Muscle of leg (tissue), 11 donors: ENCODE data around the gene SLF2. TPM values are rescaled to one million over a fixed set of nuclear protein-coding genes. Genes with fewer than 3 reads are reported as not detected.

ENCODE experiments used
- DNase-seq: peaks from one replicate; pipeline ENCODE4 v3.0.0; 2013
- H3K27ac ChIP-seq: one replicate; pipeline ENCODE4 v1.5.1; 2013; ENCODE audit warnings: mild to moderate bottlenecking, low read length, control low read depth
- H3K27me3 ChIP-seq: one replicate; pipeline ENCODE4 v1.6.1; 2013; ENCODE audit warnings: low read length; ENCODE audit not compliant: control insufficient read depth, insufficient read depth
- H3K36me3 ChIP-seq: one replicate; pipeline ENCODE4 v1.6.1; 2013; ENCODE audit warnings: low read length; ENCODE audit not compliant: control insufficient read depth, insufficient read depth
- H3K4me1 ChIP-seq: one replicate; pipeline ENCODE4 v1.6.1; 2013; ENCODE audit warnings: low read length; ENCODE audit not compliant: control insufficient read depth, insufficient read depth
- H3K4me3 ChIP-seq: one replicate; pipeline ENCODE4 v1.5.1; 2013; ENCODE audit warnings: low read length, control low read depth
- H3K9me3 ChIP-seq: replicated peaks from 2 replicates; pipeline ENCODE4 v1.6.1; 2013; ENCODE audit warnings: low read depth, low read length; ENCODE audit not compliant: control insufficient read depth
- WGBS: methylation state at CpG from one replicate; pipeline ENCODE4 v1.1.5; 2013; ENCODE audit warnings: missing lambda C conversion rate; ENCODE audit not compliant: insufficient coverage; 5-methylcytosine and 5-hydroxymethylcytosine counted together
- polyA plus RNA-seq, 8 donors: library from polyadenylated mRNA; unstranded; fragments of 120-200 nt; gene quantifications; one replicate each; pipeline versions ENCODE4 v1.2.1 to v1.2.3, GENCODE V29; 2013; ENCODE audit warnings: inconsistent platforms in 1 of 8, low replicate concordance in 1 of 8; ENCODE audit not compliant: insufficient read length in 8 of 8, insufficient read depth in 1 of 8
- total RNA-seq: library from RNA; stranded (reverse); fragments of 120-200 nt; gene quantifications from one replicate; pipeline ENCODE4 v1.2.4, GENCODE V29; 2013

SLF2 gene
- total and polyA plus RNA-seq, 9 donors: 59.1 to 113 (median 81.4) TPM

GRCh38 chr10:100948916-100949315 is 36.2 kb downstream of the SLF2 start:
- Histone ChIP-seq H3K9me3 (no peaks in the 10 kb centered on the region), H3K36me3 (peaks cover 39% of the 10 kb centered on the region), H3K4me3 (no peak overlapping the region), H3K27ac (no peak overlapping the region), H3K27me3 (no peaks in the 10 kb centered on the region), H3K4me1 (no peaks in the 10 kb centered on the region)
- no peak for DNase-seq
- 90% methylated on average over 2 of the region's 3 CpGs for WGBS

DNA sequence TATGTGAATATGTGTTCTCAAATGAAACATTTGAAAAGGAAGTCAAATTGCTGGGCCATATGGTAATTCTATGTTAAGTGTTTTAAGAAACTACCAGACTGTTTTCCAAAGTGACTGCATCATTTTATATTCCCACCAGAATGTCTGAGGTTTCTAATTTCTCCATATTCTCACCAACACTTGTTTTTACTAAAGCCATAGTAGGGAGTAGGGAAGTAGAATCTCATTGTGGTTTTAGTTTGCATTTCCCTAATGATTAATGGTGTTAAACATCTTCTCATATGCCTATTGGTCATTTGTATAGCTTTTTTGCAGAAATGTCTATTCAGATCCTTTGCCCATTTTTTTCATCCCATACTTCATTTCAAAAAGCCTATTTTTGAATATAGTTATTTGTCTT is 47.5 kb downstream of the SLF2 start:
- no peaks in the 10 kb centered on the region for H3K4me1 ChIP-seq
- H3K9me3 ChIP-seq: no peaks in the 10 kb centered on the region
- H3K27me3 ChIP-seq: no peaks in the 10 kb centered on the region
- no peak overlapping the region for H3K4me3 ChIP-seq
- H3K36me3 ChIP-seq: peaks cover 29% of the 10 kb centered on the region
- DNase-seq: no peak
- no peak overlapping the region for H3K27ac ChIP-seq

GRCh38 chr10:100962351-100963080 is 49.8 kb downstream of the SLF2 start:
- H3K27ac ChIP-seq: no peak overlapping the region
- no peak overlapping the region for H3K4me3 ChIP-seq
- no CpG with 5 or more reads among the region's 4 CpGs for WGBS
- no peaks in the 10 kb centered on the region for H3K4me1 ChIP-seq
- H3K27me3 ChIP-seq: no peaks in the 10 kb centered on the region
- H3K9me3 ChIP-seq: no peaks in the 10 kb centered on the region
- DNase-seq: no peak
- H3K36me3 ChIP-seq: peaks cover 39% of the 10 kb centered on the region

GRCh38 chr10:100963826-100964225 is 51.1 kb downstream of the SLF2 start:
- no peaks in the 10 kb centered on the region for H3K9me3 ChIP-seq
- no peak for DNase-seq
- no CpG with 5 or more reads among the region's 1 CpG for WGBS
- no peak overlapping the region for H3K27ac ChIP-seq
- no peak overlapping the region for H3K4me3 ChIP-seq
- no peaks in the 10 kb centered on the region for H3K27me3 ChIP-seq
- H3K36me3 ChIP-seq: peaks cover 36% of the 10 kb centered on the region
- H3K4me1 ChIP-seq: peaks cover 6% of the 10 kb centered on the region

GRCh38 chr10:100965820-100966219 is 53.1 kb downstream of the SLF2 start:
- no peak for DNase-seq
- no peak overlapping the region for H3K4me3 ChIP-seq
- no peak overlapping the region for H3K27ac ChIP-seq
- peaks cover 36% of the 10 kb centered on the region for H3K36me3 ChIP-seq
- no peaks in the 10 kb centered on the region for H3K9me3 ChIP-seq
- peaks cover 16% of the 10 kb centered on the region for H3K4me1 ChIP-seq
- 90% methylated on average over 2 of the region's 5 CpGs for WGBS
- H3K27me3 ChIP-seq: peaks cover 4% of the 10 kb centered on the region

- Histone ChIP-seq H3K4me1 (peaks cover 16% of the 10 kb centered on the region), H3K36me3 (peaks cover 33% of the 10 kb centered on the region), H3K27ac (no peak overlapping the region), H3K4me3 (no peak overlapping the region), H3K9me3 (no peaks in the 10 kb centered on the region), H3K27me3 (peaks cover 4% of the 10 kb centered on the region)
- no CpG with 5 or more reads among the region's 2 CpGs for WGBS
- DNase-seq: no peak
These were observed 54.1 kb downstream of the SLF2 start for GRCh38 chr10:100966887-100967286.

- WGBS: 89% methylated on average over 1 of the region's 2 CpGs
- peaks cover 33% of the 10 kb centered on the region for H3K36me3 ChIP-seq
- no peak overlapping the region for H3K4me3 ChIP-seq
- no peak for DNase-seq
- H3K27ac ChIP-seq: no peak overlapping the region
- H3K4me1 ChIP-seq: peaks cover 16% of the 10 kb centered on the region
- H3K9me3 ChIP-seq: no peaks in the 10 kb centered on the region
- peaks cover 4% of the 10 kb centered on the region for H3K27me3 ChIP-seq
These were observed 54.6 kb downstream of the SLF2 start for GRCh38 chr10:100967332-100967731.

DNA sequence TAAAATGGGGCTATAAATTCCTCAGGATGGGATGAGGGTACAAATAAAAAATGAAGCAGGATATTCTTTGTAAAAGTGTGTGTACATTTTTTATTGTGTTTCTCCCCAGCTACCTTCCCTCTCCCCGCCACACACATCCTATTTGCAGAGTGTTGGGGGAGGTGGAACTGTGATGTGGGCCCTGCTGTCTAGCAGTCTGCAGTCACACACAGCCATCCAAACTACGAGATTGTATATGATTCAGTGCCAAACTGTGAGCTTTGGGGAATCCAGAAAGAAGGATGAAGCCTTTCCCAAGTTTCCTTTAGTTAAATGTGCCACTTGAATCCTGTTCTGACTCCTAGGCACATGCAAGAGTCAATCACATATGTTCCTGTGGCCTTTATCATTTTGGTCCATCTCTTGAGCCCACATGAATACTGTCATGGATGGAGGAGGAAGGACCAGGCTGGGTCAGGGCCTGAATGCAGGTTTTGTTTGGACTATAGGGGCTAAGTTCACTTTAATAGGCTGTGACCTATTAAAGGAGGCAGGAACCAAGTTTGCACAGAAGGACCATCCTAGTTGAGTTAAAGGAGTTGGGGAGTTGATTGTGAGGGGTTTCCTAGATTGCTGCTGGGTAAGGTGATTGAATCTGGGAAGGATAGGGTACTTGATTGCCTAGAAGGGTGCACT is 55.4 kb downstream of the SLF2 start:
- WGBS: no CpG with 5 or more reads among the region's 2 CpGs
- H3K9me3 ChIP-seq: no peaks in the 10 kb centered on the region
- peaks cover 4% of the 10 kb centered on the region for H3K27me3 ChIP-seq
- DNase-seq: no peak
- peaks cover 16% of the 10 kb centered on the region for H3K4me1 ChIP-seq
- H3K4me3 ChIP-seq: no peak overlapping the region
- peaks cover 29% of the 10 kb centered on the region for H3K36me3 ChIP-seq
- H3K27ac ChIP-seq: no peak overlapping the region

DNA sequence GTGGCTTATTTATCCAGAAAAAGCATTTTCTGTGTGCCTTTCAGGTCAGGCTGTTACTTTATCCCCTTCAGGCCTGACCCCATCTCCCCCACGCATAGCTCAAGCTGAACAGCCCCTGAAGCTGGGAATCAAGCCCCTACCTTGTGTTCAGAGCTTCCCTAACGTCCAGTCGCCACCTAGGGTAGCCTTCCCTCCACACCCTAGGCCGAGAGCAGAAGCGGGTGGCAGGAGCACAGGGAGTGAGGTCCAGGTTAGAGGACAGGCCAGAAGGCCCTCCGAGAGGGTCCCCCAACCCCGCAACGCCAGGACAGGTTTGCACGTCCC is 56.1 kb downstream of the SLF2 start:
- H3K4me3 ChIP-seq: peak overlapping the region; percentile 54
- no peak for DNase-seq
- 8% methylated on average over 5 of the region's 9 CpGs for WGBS
- no peaks in the 10 kb centered on the region for H3K9me3 ChIP-seq
- peaks cover 32% of the 10 kb centered on the region for H3K36me3 ChIP-seq
- H3K27ac ChIP-seq: no peak overlapping the region
- H3K4me1 ChIP-seq: peaks cover 16% of the 10 kb centered on the region
- peaks cover 4% of the 10 kb centered on the region for H3K27me3 ChIP-seq

DNA sequence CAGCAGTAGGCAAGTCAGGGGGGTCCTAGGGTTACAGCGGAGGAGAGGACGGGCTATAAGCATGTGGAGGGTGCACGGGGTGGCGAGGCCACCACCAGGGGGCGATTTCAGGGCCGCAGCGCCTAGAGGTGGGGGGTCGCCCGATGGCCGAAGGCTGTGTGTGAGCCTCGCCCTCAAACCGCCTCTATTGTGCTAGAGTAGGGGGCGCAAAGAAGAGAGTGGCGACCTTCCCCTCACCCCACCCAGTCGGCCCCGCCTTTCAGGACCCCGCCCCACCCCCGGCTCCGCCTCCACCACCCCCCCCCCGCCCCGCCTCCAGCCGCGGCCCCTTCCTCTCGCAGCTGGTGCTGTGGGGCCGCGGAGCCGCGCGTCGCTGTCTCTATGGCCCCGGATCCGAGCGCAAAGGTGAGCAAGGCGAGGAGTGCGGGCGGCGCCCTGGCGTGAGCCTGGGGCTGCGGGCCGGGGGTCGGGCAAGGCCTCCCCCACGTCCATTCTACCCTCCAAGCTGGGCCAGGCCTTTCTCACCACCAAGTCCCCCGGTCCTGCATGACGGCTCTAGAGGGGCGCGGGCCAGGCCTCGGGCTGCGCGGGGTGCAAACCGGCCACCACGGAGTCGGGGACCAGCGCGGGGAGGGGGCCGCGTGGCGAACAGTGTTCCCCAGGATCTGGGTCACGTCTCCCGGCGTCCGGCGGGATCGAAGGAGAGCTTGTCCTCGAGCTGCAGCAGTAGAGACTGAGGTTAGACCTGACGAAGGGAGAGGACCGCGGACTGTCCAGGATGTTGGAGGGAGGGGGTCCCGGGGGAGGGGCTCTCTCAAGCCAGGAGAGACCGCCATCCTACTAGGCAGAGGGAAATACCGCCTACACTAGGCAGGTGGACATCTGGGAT is 56.7 kb downstream of the SLF2 start, which contains the start of gene SEMA4G:
Gene SEMA4G (plus strand): TSS at position 318 of the 889 bp plus-strand sequence. CDS start 3,409 bp downstream, outside the sequence.
- peaks cover 16% of the 10 kb centered on the region for H3K4me1 ChIP-seq
- no peak within 1 kb of the TSS for H3K27ac ChIP-seq
- DNase-seq: peak; percentile 50
- peaks cover 4% of the 10 kb centered on the region for H3K27me3 ChIP-seq
- H3K9me3 ChIP-seq: no peaks in the 10 kb centered on the region
- 2% methylated on average over 36 of the region's 70 CpGs for WGBS
- H3K4me3 ChIP-seq: peak within 1 kb of the TSS; percentile 54
- peaks cover 28% of the 10 kb centered on the region for H3K36me3 ChIP-seq
